IPS-NIHi7 (cell line): ENCODE results near the gene TAF7.
"Not testable (repeated sequence)": the region's sequence is repeated elsewhere in the genome, so short reads cannot be mapped to it uniquely, and the experiment has no call there.

Experiments used
- DNase-seq: peaks from one replicate; pipeline ENCODE4 v3.0.0; 2012; ENCODE audit warnings: mixed read lengths; ENCODE audit errors: extremely low spot score

The TAF7 gene

GRCh38 chr5:141338538-141339306, 18.1 kb upstream of the TAF7 start, which contains the start of gene PCDHGA2:
PCDHGA2 (plus strand) TSS chr5:141338760.
- DNase-seq: peak; percentile 62

DNA sequence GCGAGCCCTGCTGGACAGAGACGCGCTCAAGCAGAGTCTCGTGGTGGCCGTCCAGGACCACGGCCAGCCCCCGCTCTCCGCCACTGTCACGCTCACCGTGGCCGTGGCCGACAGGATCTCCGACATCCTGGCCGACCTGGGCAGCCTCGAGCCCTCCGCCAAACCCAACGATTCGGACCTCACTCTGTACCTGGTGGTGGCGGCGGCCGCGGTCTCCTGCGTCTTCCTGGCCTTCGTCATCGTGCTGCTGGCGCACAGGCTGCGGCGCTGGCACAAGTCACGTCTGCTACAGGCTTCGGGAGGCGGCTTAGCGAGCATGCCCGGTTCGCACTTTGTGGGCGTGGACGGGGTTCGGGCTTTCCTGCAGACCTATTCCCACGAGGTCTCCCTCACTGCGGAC, 12.0 kb upstream of the TAF7 start:
- not testable (repeated sequence) for DNase-seq

DNA sequence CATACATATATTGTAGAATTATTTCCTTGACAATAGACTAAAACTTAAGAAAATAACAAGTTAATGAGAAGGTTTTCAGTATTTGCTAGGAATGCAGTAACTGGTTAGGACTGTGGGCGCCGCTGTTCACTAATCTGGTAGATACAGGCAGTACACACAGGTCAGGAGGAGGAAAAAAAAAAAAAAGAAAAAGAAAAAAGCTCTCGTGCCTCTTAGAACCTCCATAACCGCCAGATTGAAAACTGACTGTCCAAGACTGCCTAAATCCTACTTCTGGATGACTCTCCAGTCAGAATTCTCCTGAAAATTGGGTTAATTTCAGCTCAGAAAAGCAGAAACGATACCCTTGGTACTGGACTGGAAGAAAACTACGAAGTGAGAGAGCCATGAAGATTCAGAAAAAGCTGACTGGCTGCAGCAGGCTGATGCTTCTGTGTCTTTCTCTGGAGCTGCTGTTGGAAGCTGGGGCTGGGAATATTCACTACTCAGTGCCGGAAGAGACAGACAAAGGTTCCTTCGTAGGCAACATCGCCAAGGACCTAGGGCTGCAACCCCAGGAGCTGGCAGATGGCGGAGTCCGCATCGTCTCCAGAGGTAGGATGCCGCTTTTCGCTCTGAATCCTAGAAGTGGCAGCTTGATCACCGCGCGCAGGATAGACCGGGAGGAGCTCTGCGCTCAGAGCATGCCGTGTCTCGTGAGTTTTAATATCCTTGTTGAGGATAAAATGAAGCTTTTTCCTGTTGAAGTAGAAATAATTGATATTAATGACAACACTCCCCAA, 9.9 kb upstream of the TAF7 start, which contains the start of gene PCDHGA1:
TSS of gene PCDHGA1 (plus strand) at position 216 of the 782 bp plus-strand sequence.
- no peak for DNase-seq

- DNase-seq: no peak
These were observed 7.6 kb upstream of the TAF7 start for GRCh38 chr5:141328231-141328630.

GRCh38 chr5:141326088-141326854, 5.7 kb upstream of the TAF7 start:
- DNase-seq: peak; percentile 74

DNA sequence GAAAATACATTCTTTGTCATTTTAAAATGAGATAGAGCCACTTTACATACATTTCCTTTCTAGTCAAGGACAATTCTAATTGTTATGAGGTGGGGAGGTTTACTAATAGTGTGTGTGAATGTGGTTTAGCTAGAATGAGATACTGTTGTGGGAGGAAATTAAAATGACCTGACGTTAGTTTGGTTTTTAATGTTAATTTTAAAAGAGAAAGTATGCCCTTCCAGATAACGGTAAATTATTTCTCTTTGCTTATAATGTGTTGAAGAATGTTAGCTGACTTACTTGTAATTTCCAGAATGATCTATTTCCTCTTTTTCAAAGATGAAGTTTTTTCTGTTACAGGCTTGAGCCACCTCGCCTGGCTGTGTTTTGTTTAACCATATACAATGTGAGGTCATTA, 1.7 kb upstream of the TAF7 start:
- no peak for DNase-seq

DNA sequence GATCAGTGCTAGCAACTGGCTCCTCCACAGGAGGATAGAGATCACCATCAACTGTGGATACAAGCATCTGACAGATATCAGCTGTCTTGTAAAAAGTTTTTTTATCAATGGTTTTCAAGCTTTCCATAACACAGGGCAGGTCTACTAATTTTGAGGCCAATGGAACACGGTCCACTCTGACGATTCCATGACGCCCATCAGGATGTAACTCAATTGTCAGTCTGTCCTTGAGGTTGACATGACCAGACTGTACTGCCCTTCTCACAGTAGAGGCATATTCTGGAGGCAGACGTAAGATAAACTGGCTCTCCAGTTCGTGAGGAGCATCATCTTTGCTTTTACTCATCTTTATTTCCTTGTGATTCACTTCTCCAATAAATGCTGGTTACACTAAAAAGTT, 885 bp downstream of the TAF7 start:
- no peak for DNase-seq

GRCh38 chr5:141319202-141319601, 1.4 kb downstream of the TAF7 start:
- no peak for DNase-seq

DNA sequence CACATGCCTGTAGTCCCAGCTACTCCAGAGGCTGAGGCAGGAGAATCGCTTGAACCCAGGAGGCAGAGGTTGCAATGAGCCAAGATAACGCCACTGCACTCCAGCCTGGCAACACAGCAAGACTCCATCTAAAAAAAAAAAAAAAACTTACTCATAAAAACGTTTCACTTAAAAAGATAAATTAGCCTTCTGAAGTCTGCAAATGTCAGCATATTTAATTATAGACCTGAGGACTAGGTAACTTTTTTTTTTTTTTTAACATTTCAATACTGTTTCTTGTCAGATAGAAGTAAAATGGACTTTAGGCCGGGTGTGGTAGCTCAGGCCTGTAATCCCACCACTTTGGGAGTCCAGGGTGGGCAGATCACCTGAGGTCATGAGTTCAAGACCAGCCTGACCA, 3.6 kb downstream of the TAF7 start:
- not testable (repeated sequence) for DNase-seq

- no peak for DNase-seq
These were observed 6.9 kb downstream of the TAF7 start for GRCh38 chr5:141313711-141314110.

DNA sequence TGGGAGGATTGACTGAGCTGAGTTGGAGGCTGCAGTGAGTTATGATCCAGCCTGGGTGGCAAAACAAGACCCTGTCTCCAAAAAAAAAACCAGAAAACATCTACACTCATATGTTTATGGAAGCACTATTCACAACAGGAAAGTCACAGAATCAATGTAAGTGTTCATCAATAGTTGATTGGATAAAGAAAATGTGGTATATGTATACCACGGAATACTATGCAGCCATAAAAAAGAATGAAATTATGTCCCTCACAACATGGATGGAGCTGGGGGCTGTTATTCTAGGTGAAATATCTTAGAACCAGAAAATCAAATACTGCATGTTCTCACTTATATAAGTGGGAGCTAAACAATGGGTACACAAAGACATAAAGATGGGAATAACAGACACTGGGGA, 14.0 kb downstream of the TAF7 start:
- no peak for DNase-seq

DNA sequence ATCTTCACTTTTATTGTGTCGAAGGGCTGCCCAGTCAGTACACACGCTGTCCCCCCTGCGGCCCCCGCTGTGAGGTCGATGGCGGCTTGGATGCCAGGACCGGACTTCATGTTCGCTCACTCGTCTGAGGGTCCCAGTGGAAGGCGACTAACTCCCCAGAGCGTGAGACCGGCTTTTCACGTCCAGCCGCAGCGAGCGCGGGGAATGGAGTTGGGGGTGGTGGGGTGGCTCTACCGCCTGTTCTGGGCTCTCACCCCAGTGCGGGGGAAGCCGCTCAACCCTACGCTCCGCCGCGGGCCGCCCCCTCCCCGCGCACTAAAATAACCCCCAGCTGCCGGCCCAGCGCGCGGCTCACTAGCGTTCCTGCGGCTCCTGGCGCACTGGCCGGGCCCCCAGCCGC, 16.8 kb downstream of the TAF7 start, which contains the start of gene SLC25A2:
TSS of gene SLC25A2 (minus strand) at position 294 of the 400 bp plus-strand sequence. CDS start at position 110, 184 bp downstream.
- DNase-seq: no peak

DNA sequence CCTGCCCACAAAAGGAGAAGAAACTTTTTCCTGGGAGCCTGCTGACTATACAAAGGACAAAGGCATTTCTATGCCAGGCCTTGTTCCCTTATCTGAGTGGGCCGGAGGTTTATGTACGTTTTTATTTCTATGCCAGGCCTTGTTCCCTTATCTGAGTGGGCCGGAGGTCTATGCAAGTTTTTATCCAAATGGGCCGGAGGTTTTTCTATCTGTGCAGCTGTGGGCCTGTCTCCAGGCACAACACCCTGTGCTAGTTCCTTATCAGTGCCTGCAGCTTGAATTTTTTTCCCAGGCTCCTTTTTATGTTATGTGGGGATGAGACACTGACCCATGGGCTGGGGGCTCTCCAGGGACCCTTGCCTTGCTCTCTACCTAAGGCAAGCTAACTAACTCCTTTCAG, 22.2 kb downstream of the TAF7 start:
- no peak for DNase-seq

GRCh38 chr5:141272906-141273305, 47.7 kb downstream of the TAF7 start:
- DNase-seq: peak; percentile 33

DNA sequence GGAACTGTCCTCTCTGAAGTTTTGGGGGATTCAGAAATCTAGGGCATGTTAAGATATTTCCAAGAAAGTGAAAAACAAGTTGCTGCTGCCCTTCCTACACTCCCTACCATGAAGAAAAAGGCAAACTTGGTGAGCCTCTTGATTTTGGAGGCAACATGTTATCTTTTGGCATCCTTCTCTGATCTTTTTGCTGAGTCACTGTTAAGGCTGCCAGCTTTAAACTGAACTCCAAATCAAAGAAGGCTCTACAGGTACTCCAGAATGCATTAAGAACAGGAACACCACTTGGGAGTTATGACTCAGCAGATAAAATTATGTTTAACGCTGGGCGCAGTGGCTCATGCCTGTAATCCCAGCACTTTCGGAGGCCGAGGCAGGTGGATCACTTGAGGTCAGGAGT, 51.4 kb downstream of the TAF7 start:
- DNase-seq: no peak
